Activated T-cell treated with anti-CD3 and anti-CD28 coated beads for 48 hours (primary cell): ENCODE data around the gene DTNB.
"Not testable (repeated sequence)": the region's sequence is repeated elsewhere in the genome, so short reads cannot be mapped to it uniquely, and the experiment has no call there.

Experiments
- DNase-seq: peaks from one replicate; pipeline ENCODE4 v3.0.0-alpha.2; 2020; ENCODE audit warnings: low read depth

Gene DTNB

DNA sequence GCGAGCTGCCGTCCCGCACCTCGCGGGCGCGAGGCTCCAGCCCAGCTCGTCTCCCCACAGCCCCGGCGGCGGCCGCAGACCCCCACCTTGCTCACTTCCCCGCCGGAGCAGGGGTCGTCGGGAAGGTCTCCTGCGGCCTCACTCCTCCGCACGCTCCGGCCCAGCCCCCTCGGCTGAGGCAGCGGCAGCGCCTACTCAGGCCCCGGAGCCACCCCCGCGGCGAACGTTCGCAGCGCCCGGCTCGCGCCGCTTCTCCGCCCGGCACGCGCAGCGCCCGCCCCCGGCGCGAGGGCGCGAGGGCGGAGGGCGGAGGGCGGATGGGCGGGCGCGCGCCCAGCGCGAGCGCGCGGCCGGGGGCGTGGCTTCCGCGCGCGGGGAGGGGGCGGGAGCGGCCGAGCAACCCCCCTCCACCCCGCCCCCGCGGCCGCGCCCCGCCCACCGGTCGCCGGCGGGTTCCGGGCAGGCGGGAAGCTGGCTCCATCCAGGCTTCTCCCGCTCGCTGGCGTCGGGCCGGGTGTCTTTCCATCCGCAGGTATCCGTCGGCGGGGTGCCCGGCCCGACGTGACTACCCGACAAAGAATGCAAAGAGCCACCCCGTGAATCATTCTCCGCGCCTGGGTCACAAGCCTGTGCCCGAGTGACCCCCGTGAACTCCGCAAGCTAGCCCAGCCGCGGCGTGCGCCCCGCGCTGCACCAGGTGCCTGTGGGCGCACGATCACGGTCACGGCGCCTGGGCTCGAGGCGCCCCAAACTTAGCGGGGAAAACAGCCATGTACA lies at the start of gene DTNB:
DTNB (minus strand) TSS at position 278 of the 777 bp plus-strand sequence. CDS start 20,917 bp downstream, outside the sequence.
- peak; percentile 76 for DNase-seq

DNA sequence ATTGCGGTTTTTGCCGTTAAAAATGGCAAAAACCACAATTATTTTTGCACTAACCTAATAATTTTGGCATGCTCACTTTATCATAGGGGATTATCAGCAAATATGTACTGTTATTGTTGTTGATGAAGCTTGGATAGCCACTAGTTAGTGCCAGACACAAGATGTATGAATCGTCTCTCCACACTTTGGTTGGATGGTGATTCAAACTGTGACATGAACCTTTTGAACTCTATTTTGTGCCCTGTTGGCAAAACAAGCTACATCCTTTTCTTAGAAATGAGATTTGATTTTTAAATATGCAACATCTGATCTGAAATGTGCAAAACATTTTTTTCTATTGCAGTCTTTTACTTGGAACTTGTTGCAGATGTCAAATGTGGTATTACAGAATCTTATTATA lies 48.8 kb upstream of the DTNB start:
- DNase-seq = no peak

DNA sequence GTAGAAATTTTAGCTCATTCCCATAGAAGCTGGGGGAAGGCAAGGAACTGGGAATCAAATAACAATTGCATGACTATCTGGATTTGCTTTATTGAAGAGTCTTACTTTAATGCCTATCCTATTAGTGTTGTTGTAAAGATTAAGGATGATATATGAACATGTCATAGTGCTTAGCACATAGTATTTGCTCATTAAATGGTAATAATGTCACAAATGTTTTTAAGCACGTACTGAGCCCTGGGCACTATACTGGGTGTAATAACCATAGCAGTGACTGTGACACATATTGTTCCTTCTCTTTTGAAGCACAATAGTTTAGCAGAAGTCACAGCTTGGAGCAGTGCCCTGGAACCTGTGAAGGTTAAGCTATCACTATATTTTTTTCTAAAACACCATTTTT lies 47.2 kb upstream of the DTNB start:
- DNase-seq = no peak

DNA sequence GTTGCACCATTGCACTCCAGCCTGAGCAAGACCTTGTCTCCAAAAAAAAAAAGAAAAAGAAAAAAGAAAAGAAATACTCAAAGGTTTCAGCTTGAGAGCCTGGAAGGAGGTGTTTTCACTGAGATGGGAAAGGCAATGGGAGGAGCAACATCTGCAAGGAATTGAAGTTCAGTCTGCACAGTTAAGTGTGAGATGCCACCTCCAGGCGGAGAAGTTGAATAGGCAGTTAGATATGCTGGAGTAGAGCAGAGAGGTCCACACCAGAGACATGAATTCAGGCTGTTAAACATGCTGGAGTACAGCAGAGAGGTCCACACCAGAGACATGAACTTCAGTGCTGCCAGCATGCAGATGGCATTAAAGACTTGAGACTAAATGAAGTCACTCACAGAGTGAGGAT lies 41.4 kb upstream of the DTNB start:
- no peak for DNase-seq

DNA sequence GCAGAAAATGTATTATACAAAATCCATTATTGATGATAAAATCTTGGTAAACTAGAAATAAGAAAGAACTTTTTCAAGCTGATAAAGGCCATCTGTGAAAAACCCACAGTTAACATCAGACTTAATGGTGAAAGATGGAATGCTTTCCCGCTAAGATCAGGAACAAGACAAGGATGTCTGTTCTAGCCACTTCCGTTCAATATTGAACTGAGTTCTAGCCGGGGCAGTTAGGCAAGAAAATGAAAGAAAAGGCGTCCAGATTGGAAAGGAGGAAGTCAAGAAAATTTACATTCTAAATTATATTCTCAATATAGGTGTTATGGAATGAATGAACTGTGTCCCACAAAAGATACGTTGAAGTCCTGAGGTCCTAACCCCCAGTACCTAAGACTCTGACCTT lies 39.1 kb upstream of the DTNB start:
- DNase-seq = no peak

DNA sequence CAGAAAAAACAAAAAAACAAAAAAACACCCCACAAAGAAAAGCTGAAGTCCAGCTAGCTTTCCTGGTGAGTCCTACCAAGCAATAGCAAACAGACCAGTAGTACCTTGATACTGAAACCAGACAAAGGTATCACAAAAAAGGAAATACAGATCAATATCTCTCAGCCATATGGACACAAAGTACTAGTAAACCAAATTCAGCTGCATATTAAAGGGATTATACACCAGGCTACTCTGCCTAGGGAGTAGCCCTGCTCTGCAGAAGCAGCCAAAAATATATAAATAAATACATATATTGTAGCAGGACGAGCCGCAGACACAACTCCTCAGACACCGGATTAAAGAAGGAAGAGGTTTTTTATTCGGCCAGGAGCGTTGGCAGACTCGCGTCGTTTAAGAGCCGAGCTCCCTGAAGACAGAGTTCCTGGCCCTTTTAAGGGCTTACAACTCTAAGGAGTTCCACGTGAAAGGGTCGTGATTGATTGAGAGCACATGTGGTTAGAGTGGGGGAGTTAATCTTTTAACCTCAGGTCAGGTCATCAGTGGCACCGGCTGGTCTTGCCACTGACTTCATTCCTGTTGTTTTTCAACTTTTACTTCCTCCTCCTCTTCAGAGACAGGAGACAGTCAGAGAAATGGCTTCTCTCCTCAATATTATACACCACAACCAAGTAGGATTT lies 38.4 kb upstream of the DTNB start:
- no peak for DNase-seq

DNA sequence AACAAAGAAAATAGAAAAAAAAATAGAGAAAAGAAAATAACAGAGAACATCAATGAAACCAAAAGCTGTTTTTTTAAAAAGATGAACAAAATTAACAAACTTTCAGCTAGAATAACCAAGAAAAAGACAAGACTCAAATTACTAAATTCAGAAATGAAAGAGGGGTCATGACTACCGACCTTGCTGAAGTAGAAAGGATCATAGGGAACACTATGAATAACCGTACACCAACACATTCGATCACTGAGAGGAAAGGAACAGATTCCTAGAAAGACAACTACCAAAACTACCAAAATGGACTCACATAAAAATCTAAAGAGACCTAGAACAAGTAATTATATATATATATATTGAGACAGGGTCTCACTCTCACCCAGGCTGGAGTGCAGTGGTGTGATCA lies 37.4 kb upstream of the DTNB start:
- DNase-seq = no peak

DNA sequence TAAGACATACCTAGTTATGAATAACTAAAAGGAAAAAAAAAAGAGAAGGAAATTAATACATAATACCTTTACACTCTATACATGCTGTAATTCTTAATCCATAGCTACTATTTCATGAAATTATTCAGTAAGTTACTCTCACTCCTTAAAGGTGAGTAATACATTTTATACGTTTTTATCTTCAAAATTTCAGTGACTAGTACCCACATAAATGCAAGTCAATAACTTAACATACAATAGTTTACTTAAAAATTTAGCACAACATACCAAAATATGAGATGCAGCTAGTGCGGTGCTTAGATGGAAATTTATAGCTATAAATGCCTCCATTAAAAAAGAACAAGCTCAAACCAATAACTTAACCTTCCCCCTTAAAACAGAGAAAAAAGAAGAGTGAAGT lies 36.0 kb upstream of the DTNB start:
- no peak for DNase-seq

DNA sequence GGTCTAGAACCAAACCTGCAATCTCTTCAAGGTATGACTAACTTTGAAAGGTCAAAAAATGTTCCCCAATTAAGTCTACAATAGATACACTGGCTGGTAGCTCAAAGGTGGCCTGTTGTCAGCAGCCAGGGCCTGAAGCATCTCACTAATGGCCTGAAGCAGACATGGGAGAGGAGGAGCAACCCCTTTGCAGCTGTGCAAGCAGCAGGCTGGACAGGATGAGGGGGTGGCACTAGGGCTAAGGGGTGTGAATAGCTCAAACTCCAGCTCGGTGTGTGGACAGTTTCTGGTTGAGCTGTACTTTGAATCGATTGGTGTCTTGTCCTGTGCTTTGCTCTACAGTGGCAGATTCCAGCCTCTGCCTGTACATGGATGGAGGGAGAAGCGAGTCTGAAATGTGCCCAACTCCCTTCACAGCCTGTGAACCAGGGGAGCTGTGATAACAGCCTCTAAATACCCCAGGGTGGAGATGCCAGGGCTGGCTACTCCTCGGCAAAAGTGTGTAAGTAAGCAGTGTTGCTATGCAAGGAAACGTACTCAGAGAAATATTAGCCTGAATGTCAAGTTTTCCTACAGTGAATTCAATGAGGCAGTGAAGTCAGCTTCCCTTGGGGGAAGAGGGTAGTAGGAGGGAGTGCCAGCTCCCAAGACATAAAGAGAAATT lies 34.7 kb upstream of the DTNB start:
- DNase-seq = no peak

DNA sequence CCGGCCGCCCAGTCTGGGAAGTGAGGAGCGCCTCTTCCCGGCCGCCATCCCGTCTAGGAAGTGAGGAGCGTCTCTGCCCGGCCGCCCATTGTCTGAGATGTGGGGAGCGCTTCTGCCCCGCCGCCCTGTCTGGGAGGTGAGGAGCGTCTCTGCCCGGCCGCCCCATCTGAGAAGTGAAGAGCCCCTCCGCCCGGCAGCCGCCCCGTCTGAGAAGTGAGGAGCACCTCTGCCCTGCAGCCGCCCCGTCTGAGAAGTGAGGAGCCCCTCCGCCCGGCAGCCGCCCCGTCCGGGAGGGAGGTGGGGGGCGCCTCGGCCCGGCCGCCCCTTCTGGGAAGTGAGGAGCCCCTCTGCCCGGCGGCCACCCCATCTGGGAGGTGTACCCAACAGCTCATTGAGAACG lies 32.2 kb upstream of the DTNB start:
- not testable (repeated sequence) for DNase-seq

DNA sequence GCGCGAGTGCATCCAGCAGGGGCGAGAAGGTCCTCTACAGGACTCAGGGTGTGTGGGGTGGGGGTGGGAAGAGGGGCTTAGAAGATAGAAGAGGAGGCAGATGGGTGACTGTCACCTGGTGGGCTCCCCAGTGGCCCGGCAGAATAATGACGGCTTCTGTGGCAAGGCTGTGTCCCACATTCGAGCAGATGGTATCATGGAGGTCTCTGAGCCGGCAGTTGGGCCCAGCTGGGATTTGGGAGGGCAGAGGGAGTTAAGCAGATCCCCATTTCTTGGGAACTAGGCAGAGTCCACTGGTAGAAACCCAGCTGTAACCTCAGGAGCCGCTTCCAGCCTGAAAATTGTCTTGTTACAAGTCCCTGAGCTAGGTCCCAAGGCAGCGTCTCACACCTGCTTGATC lies 28.4 kb upstream of the DTNB start:
- no peak for DNase-seq

DNA sequence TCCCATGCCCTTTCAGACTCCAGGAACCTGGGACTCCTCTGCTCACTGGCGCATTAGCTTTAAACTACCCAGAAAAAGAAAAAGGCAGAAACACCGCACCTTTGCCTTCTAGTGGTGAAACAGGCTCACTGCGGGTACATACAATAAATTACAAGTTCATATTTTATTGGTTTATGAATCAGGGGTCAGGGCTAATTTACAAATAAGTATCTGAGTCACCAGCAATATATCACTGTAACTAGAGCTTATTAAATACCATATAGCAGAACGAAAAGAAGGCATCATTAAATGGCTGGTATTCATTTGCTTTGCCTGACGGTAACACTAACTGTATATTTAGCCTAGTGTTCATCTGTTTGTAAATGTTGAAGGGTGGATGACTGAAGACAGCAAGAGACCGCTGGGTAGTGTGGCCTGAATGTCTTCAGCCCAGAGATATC lies 26.9 kb upstream of the DTNB start:
- DNase-seq = no peak

DNA sequence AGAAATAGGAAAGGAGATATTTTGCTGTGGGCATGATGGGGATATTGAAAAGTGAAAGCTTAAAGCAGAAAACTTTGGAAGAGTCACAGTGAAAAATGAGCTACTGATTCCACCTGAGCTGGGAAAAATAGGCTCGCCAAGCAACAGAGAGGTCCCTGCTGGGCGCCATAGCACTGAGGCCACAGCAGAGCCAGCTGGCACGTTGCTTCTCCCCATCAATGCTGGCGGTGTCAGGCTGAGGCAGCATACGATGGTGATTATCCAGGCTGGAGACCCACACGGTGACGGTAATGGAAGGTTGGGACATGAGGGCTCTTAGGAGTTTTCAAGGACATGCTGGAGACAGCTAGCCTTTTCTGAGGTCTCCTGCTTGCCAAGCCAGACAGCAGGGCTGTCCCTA lies 25.8 kb upstream of the DTNB start:
- no peak for DNase-seq

DNA sequence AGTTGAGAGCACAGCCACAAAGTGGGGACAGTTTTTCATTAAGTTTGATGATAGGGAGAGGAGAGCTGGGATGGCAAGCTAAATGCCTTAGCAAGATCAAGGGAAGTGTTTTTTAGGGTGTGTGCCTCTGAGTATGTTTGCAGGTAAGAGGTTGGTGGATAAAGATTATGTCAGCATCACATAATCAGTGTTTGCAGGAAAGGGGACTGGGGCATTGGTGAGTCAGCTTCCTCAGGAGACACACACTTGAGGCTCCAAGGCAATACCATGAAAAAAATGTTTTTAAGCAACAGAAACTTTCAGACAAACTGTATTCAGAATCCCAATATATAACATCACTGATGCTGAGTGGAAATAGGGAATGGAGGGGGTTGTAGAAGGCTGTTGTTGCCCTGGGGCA lies 25.4 kb upstream of the DTNB start:
- DNase-seq = no peak

DNA sequence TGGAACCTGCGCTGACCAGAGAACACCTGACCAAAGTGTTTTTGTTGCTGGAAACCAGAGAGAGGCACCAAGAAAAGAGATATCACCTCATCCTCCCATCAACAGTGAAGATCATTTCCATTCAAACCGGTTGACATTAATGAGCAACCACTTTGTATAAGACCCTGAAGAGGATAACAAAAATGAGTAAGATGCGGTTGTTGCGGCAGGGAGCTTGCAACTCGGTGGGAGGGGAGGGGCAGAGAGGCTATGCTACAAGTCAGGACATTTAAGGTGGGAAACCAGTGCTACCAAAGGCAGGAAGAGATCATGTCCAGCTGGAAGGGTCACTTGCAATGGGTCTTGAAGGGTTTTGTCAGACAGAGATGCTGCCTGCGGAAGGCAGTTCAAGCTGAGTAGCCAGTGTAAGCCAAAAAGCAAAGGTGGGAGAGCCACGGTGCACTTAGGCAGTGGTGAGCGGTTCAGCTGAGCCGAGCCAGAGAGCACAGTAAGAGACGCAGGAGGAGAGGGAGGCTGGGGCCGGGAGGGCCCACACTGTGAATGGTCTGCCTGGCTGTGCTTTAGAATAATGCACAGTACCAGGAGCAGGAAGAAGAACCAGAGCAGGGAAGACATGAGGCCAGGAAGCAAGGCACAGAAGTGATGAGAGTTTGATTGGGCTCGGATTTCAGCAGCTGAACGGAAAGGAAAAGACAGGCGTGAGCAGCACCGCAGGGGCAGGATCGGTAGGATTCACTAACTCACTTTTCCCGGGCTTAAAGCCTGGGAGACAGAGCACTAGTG lies 24.4 kb upstream of the DTNB start:
- no peak for DNase-seq

DNA sequence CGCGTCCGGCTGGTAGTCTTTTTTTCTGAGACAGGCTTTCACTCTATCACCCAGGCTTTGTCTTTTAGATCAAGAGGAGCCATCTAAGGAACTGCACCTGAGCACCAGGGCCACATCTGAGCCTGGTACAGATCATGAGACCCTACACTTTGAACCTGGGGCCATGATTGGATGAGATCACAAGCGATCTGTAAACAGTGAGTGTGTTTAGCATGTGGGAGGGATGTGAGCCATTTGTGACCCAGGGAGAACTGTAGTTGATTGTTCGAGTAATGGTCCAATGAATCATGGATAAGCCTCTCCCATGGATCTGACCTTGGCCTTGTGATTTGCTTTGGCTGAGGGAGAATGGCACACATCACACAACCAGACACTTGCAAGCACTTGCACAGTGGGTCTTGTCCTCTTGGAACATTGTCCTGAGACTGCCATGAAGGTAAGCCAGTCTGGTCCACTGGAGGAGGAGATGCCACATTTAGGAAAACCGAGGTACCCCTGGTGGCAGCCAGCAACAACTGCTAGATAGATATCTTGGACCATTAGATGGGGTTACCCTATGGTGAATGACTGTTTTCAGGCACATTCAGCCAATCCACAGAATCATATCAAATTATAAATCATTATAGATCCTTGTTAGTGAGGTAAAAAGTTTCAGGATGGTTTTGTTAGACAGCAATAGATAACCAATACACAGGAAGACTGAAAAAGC lies 19.5 kb upstream of the DTNB start:
- no peak for DNase-seq

DNA sequence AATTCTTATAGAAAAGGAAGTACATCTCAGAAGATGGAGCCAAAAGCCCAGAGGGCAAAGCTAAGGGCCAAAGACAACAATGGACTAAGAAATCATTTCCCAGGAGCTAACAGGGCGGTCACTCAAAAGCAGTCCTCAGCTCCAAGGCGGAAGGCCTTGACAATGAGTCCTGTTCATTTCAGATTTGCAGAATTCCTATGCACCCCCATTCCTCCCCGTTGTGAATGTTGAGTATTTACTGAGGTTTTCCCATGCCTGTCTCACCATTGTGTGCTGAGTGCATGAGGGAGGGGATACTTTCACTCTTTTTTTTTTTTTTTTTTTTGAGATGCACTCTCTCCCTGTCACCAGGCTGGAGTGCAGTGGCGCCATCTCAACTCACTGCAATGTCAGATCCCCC lies 18.8 kb upstream of the DTNB start:
- no peak for DNase-seq

DNA sequence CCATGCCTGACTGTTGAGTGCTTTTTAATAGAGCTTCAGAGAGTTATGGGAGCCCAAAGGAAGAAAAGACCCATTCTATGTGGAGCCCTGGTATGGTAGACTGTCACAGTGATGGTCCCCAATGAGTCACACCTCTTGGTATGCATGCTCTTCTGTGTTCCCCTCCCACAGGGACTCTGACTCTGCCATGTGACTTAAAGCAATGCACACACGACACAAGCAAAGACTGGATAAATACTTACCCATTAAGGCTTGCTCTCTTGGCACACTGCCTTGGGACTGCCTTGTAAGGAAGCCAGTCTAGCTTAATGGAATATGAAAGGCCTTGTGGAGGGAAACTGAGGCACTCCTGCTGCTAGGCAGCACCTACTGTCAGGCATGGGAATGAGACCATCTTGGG lies 16.7 kb upstream of the DTNB start:
- no peak for DNase-seq

DNA sequence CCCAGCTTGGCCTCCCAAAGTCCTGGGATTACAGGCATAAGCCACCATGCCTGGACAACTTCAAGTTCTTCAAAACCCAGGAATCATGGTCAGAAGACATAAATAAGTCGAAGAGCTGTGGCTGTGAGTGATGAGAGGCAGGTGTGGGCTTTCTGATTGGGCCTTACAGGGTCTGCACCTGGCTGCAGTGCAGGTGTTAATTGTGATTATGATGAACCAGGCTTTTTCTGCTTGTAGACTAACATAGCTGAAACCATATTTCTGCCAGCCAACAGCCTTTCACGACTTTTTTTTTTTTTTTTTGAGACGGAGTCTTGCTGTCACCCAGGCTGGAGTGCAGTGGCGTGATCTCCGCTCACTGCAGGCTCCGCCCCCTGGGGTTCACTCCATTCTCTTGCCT lies 14.9 kb upstream of the DTNB start:
- no peak for DNase-seq

DNA sequence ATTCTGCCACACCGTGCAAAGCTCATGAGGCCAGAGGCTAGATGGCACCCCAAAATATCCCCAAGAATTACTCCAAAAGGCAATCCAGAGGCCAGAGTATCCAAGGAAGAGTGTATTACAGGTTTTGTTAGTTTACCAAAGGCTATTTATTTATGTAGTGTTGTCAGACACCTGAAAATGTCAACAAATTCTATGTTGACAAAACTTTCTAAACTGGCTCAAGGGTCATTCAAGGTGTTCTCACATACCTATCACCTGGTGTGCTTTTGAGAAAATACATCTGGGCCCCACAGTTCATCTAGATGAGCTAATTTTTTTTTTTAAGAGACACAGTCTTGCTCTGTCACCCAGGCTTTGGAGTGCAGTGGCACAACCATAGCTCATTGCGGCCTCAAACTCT lies 12.4 kb upstream of the DTNB start:
- DNase-seq = no peak

DNA sequence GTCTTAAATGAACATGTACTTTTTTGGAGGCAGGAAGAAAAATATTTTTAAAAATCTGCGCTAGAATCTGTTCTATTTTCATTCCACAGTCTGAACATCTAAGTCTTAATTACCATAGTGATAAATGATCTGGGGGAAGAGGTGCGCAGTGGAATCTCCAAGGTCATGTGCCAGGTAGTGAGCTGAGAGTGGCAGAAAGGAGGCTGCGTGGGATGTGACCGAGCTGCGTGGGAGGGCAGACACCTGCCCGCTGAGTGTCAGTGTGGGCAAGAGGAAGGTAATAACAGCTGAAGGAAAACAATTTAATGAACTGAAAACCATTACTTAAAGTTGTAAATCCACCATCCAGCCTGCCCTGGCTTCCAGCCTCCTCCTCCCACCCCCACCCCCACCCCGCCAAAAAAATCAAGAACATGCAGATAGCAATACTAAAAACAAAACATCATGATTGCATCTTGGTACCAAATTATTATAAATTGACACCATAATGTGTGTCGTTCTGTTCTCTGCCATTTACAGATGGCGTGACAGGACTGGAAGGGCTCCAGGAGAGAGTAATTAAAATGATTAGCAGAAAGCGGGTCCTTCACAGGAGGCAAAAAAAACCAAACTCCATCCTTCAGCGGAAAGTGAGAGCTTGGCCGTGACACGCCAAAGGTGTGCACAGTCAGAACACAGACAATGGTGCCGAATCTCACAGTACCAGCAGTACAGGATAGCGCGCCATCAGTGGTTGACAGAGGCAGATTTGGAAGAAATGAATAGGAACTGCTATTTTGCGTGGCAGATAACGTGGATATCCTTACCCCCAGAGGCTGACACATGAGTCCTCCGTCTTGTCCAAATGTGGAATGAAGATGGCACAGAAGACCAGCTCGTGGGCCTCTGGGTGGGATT lies 11.4 kb upstream of the DTNB start:
- DNase-seq = no peak
